GM21360 (cell line): ENCODE results near the gene CTAGE9.
"Not testable (repeated sequence)": the region's sequence is repeated elsewhere in the genome, so short reads cannot be mapped to it uniquely, and the experiment has no call there.

ENCODE experiments used
- ATAC-seq: cut with Tn5 transposase; IDR thresholded peaks from one replicate; pipeline ENCODE4 v1.9.1; 2021; ENCODE audit warnings: mild to moderate bottlenecking, moderate library complexity; ENCODE audit not compliant: unreplicated experiment

Gene CTAGE9

GRCh38 chr6:131710917-131711316, at the start of gene CTAGE9:
CTAGE9 (minus strand) TSS chr6:131711017; CDS start chr6:131711017, 0 bp downstream.
- ATAC-seq = not testable (repeated sequence)

- ATAC-seq = no peak
These were observed 48.1 kb upstream of the CTAGE9 start for GRCh38 chr6:131758920-131759319.

- no peak for ATAC-seq
These were observed 45.2 kb upstream of the CTAGE9 start for GRCh38 chr6:131756039-131756438.

GRCh38 chr6:131755597-131755996, 44.8 kb upstream of the CTAGE9 start:
- ATAC-seq = no peak

GRCh38 chr6:131754715-131755567, 44.1 kb upstream of the CTAGE9 start:
- no peak for ATAC-seq

GRCh38 chr6:131754088-131754487, 43.3 kb upstream of the CTAGE9 start:
- ATAC-seq = no peak

GRCh38 chr6:131751012-131751715, 40.3 kb upstream of the CTAGE9 start:
- ATAC-seq = not testable (repeated sequence)

- no peak for ATAC-seq
These were observed 38.2 kb upstream of the CTAGE9 start for GRCh38 chr6:131749023-131749422.

- no peak for ATAC-seq
These were observed 37.1 kb upstream of the CTAGE9 start for GRCh38 chr6:131747821-131748353.

GRCh38 chr6:131745476-131745875, 34.7 kb upstream of the CTAGE9 start:
- ATAC-seq = no peak

- no peak for ATAC-seq
These were observed 33.8 kb upstream of the CTAGE9 start for GRCh38 chr6:131744432-131745287.

- no peak for ATAC-seq
These were observed 31.0 kb upstream of the CTAGE9 start for GRCh38 chr6:131741688-131742393.

- ATAC-seq = no peak
These were observed 29.3 kb upstream of the CTAGE9 start for GRCh38 chr6:131740161-131740560.

GRCh38 chr6:131739136-131739535, 28.3 kb upstream of the CTAGE9 start:
- ATAC-seq = no peak

- no peak for ATAC-seq
These were observed 26.0 kb upstream of the CTAGE9 start for GRCh38 chr6:131736811-131737210.

- no peak for ATAC-seq
These were observed 25.3 kb upstream of the CTAGE9 start for GRCh38 chr6:131736003-131736596.

- ATAC-seq = no peak
These were observed 22.7 kb upstream of the CTAGE9 start for GRCh38 chr6:131733376-131734016.

- ATAC-seq = no peak
These were observed 20.4 kb upstream of the CTAGE9 start for GRCh38 chr6:131731224-131731623.

- ATAC-seq = no peak
These were observed 19.4 kb upstream of the CTAGE9 start for GRCh38 chr6:131730264-131730663.
